ENCODE results near the gene MESD.

DNA sequence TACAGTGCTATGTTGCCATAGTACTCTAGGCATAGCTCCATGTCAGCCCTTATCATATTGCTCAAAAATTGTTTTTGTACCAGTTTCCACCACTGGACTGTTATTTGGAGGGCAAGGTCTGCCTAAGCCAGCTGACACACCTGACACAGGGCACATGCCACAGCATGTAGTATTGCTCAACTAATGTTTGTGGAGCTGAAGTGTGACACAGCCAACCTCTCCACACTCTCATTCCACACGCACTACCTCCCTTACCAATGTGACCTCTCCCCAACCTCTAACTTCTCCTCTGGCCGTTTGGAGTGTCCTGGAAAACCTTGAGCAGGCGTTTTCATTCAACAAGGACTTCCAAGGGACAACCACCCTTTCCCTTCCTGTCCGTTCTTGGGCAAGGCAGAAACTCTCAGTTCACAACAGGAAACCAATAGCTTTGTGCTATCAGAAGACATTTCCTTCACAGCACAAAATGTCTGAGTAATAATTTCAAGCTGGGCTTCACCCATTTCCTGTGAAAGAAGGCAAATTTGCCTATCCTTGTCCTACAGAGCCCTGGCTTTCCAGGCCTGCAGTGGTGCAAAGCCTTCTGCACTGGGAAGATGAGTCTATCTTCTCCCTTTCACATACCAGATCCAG, 49.5 kb upstream of the MESD start:
- TF ChIP-seq, protein P1, sequence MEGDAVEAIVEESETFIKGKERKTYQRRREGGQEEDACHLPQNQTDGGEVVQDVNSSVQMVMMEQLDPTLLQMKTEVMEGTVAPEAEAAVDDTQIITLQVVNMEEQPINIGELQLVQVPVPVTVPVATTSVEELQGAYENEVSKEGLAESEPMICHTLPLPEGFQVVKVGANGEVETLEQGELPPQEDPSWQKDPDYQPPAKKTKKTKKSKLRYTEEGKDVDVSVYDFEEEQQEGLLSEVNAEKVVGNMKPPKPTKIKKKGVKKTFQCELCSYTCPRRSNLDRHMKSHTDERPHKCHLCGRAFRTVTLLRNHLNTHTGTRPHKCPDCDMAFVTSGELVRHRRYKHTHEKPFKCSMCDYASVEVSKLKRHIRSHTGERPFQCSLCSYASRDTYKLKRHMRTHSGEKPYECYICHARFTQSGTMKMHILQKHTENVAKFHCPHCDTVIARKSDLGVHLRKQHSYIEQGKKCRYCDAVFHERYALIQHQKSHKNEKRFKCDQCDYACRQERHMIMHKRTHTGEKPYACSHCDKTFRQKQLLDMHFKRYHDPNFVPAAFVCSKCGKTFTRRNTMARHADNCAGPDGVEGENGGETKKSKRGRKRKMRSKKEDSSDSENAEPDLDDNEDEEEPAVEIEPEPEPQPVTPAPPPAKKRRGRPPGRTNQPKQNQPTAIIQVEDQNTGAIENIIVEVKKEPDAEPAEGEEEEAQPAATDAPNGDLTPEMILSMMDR (IDR thresholded peaks at IDR 0.05), result no peak
- TF ChIP-seq POLR2AphosphoS5 (IDR thresholded peaks at IDR 0.05; ENCODE audit: low read depth, low read length) (no peak), REST (IDR thresholded peaks at IDR 0.05; ENCODE audit: insufficient read depth in 1 of 2, low read depth in 2 of 2, low read length in 1 of 2) (no peak), TCF7L2 (IDR thresholded peaks at IDR 0.05; ENCODE audit: low read depth, low read length) (no peak)
